ELR (cell line): ENCODE data around the gene USP35.
"Not testable (repeated sequence)": the region's sequence is repeated elsewhere in the genome, so short reads cannot be mapped to it uniquely, and the experiment has no call there.

Experiments
- DNase-seq: peaks from one replicate; pipeline ENCODE4 v3.0.0-alpha.2; 2015; ENCODE audit warnings: low read depth

Gene USP35

GRCh38 chr11:78168539-78169477 lies 19.9 kb upstream of the USP35 start:
- no peak for DNase-seq

- no peak for DNase-seq
These were observed 18.3 kb upstream of the USP35 start for GRCh38 chr11:78170413-78170812.

GRCh38 chr11:78170874-78171549 lies 17.7 kb upstream of the USP35 start:
- no peak for DNase-seq

- DNase-seq, result no peak
These were observed 16.8 kb upstream of the USP35 start for GRCh38 chr11:78171951-78172350.

- not testable (repeated sequence) for DNase-seq
These were observed 12.9 kb upstream of the USP35 start for GRCh38 chr11:78175862-78176261.

GRCh38 chr11:78176605-78177141 lies 12.0 kb upstream of the USP35 start:
- no peak for DNase-seq

- DNase-seq, result no peak
These were observed 11.5 kb upstream of the USP35 start for GRCh38 chr11:78177216-78177615.

- no peak for DNase-seq
These were observed 9.2 kb upstream of the USP35 start for GRCh38 chr11:78179459-78180071.

- DNase-seq, result no peak
These were observed 8.0 kb upstream of the USP35 start for GRCh38 chr11:78180751-78181150.

- DNase-seq, result no peak
These were observed 7.5 kb upstream of the USP35 start for GRCh38 chr11:78181185-78181584.

- DNase-seq, result no peak
These were observed 1.1 kb upstream of the USP35 start for GRCh38 chr11:78187366-78188285.

- DNase-seq, result no peak
These were observed 530 bp downstream of the USP35 start for GRCh38 chr11:78189174-78189724.

- DNase-seq, result no peak
These were observed 1.1 kb downstream of the USP35 start for GRCh38 chr11:78189851-78190250.

GRCh38 chr11:78190374-78190773 lies 1.7 kb downstream of the USP35 start:
- DNase-seq, result no peak

GRCh38 chr11:78190871-78191538 lies 2.3 kb downstream of the USP35 start:
- no peak for DNase-seq

GRCh38 chr11:78192223-78192719 lies 3.6 kb downstream of the USP35 start:
- no peak for DNase-seq

GRCh38 chr11:78192911-78193351 lies 4.2 kb downstream of the USP35 start:
- DNase-seq, result no peak

GRCh38 chr11:78193806-78194205 lies 5.1 kb downstream of the USP35 start:
- DNase-seq, result no peak

- no peak for DNase-seq
These were observed 5.8 kb downstream of the USP35 start for GRCh38 chr11:78194490-78194889.

GRCh38 chr11:78195917-78196560 lies 7.3 kb downstream of the USP35 start:
- no peak for DNase-seq
